Inflammatory macrophage treated with lipopolysaccharide for 4 hours (primary cell): Measurements from ENCODE around the gene TMEM117.
"Not testable (repeated sequence)": the region's sequence is repeated elsewhere in the genome, so short reads cannot be mapped to it uniquely, and the experiment has no call there.

Source experiments
- DNase-seq: peaks from one replicate; pipeline ENCODE4 v3.0.0-alpha.2; 2020

TMEM117 gene

DNA sequence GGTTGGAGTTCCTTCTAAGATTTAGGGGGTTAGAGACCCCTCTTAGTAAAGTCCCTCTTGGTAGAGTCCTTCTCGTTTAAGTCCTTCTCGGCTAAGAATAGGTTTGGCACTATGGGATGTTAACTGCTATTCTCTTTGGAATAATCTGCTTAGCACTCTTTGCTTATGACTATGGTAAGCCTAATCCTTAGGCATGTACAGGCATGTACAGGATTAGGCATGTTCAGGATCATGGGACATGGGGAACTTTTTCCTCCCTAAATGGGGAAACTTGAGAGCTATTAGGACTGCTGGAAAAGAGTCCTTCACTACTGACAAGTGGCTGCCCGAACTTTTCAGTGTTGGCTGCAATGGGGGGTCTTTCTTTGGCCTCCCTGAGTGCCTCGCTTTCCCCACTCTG is 193.3 kb downstream of the TMEM117 start:
- no peak for DNase-seq

DNA sequence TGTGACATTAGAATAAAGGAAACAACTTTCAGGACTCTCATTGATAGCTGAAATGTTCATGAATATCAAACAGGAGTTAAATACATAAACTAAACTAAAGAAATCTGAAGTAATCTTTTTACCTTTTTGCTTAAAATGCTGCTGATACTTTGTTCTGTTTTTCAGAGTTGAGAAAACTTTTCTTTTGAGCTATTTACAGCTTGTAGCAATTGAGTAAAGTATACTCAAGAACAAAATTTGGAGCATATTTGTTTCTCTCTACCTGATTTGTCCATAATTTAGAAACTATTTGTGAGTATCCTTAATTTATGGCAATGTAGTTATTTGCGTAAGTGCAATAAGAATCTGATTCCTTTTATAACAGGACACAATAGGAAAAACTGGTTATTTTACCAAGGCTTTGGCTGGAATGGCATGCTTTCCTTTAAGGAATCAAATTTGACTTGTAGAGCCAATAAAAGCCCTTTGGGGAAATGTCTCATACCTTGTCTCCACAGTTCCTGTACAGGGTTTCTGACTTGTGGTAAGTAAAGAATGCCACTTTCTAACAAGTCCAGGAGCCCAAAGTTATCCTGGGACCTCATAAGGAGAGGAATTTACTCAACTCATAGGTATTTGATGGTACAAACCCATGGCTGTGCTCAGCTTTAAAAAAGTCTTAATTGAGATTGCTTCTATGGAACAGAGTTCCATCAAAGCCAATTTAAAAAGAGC is 195.7 kb downstream of the TMEM117 start:
- no peak for DNase-seq

GRCh38 chr12:44034906-44035305 is 199.0 kb downstream of the TMEM117 start:
- no peak for DNase-seq

- DNase-seq: no peak
These were observed 201.1 kb downstream of the TMEM117 start for GRCh38 chr12:44036875-44037443.

DNA sequence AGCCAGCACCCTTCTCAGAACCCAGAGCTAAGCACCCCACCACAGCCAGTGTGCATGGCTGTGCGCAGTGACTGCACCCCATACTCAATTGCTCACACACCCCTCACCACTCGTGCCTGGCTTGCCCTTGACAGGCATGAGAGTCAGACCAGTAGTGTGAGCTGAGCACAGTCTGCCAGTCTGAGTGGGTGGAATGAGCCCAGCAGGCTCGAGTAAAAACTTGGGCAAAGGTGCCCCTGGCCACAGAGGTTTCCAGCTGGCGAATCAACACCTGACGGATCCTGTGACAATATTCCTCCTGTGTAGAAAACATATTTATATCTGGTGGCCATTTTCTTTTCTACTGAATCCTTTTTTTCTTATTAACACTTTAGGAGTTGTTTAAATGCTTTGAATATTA is 202.5 kb downstream of the TMEM117 start:
- no peak for DNase-seq

GRCh38 chr12:44044491-44044890 is 208.6 kb downstream of the TMEM117 start:
- DNase-seq: not testable (repeated sequence)

DNA sequence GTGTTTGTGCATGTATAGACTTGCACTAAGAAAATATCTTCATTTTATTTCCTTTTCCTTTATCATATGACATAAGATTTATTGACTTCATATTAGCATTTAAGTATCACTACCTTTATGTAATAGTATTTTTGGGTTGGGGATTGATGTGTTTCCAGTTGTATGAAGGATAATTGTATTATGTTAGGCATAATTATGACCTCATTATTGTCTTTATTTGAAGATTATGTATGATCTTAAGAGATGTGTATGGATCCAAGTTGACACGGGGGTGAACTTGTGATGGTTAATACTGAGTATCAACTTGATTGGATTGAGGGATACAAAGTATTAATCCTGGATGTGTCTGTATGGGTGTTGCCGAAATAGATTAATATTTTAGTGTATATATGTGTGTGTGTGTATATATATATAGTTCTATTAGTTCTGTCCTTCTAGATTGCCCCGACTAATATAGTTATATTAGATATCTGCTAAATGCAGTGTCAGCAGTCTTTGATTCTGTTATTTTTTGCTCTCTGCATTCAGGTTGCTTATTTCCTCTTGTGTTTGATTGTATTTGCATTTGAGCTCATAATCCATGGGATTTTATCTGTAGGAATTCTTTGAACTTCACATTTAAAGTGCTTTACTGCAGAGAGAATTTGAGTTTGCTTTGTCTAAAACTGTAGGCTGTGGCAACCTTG is 211.0 kb downstream of the TMEM117 start:
- DNase-seq: no peak

GRCh38 chr12:44052554-44052953 is 216.7 kb downstream of the TMEM117 start:
- DNase-seq: no peak

DNA sequence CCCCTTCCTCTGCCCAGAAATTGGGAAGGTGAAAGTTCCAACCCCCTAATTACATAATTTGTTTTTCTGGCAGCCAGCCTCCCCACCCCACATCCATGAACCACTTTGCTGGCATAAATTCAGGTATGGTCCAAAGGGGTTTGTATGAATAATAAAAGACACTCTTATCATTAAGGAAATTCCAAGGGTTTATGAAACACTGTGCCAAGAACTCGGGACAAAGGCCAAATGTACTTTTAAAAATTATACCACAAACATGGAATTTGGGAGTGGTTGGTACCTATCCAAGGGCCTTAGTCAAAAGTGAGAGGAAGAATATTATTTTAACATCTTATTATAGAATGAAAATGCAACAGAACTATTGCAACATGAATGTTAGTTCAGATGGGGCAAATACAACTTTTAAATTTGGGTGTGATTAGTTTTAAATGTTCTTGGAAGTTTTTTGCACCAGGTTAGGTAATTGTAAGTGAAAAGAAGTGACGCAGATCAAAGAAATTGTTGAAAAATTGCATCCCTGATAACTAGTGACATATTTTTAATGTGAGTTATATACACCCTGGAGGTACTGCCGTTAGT is 217.8 kb downstream of the TMEM117 start:
- DNase-seq: no peak

- DNase-seq: no peak
These were observed 218.4 kb downstream of the TMEM117 start for GRCh38 chr12:44054281-44054680.

- no peak for DNase-seq
These were observed 222.5 kb downstream of the TMEM117 start for GRCh38 chr12:44058366-44058765.

- DNase-seq: no peak
These were observed 223.6 kb downstream of the TMEM117 start for GRCh38 chr12:44059476-44059875.

DNA sequence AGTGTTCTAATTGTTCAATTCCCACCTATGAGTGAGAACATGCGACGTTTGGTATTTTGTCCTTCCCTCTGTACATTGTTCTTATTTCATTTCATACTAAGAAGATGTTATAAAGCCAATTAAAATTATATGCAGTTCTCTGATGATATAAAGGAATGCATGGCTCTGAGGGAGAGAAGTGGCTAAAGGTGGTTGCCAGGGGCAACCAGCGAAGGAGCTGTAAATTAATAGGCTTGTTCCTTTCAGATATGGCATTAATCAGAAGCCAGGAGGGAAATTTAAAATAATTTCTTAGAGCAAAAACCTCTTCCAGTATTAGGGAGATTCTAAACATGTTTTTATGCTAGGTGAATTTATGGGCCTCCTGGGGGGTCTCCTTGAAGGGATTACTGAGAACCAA is 227.8 kb downstream of the TMEM117 start:
- DNase-seq: no peak

- DNase-seq: no peak
These were observed 241.0 kb downstream of the TMEM117 start for GRCh38 chr12:44076871-44077270.

DNA sequence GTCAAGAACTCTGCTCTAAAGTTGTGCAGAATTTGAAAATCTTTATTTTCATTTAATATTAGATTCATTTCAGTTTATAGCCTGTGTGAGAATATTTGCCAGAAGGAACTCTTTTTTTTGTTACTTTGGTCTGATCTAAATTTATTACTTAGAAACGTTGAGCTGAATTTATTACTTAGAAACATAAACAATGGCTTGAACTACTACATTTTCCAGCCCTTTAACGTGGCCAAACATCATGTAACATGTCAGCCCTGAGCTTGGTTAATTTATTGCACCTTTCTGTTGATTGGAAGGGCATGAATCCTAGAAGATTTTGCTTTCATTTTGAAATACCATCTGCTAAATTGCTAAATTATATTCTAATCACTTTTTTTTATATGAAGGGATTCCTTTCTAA is 241.4 kb downstream of the TMEM117 start:
- DNase-seq: no peak

DNA sequence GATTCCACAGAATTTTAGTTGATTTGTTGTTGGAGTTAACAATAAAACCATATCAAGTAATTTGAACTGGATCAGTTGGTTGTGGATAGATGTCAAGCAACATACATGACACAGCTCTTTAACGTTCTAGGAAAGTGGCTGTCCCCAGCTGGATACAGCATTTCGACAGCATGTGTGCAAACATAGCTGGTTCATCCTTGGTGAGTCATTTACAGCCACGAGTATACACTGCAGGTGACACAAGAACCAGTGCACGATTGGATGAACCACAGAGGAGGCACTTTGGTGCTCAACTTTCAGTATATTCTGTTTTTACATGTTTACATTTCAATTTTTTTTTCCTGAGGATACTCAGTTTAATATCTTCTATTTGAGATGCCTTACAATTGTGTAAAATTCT is 242.4 kb downstream of the TMEM117 start:
- no peak for DNase-seq

GRCh38 chr12:44088647-44089046 is 252.8 kb downstream of the TMEM117 start:
- DNase-seq: no peak

- DNase-seq: no peak
These were observed 256.2 kb downstream of the TMEM117 start for GRCh38 chr12:44091948-44092606.

DNA sequence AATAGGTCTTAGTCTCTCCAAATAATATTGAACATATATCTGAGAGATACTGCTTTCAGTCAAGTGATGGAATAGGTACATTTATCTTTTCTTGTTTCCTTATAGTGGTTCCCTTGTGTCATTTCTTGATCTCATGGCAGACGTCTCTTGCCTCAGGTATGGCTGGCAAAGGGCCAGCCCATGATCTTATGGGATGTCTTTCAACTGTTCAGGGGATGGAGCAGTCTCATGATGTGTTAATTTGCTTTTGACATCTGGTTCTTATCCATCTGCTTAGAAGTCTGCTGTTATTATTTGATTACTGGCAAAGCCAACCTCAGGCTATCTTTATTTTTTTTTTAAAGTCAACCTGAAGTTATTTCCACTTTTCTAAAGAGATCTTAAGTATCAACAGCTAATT is 262.9 kb downstream of the TMEM117 start:
- DNase-seq: no peak

- no peak for DNase-seq
These were observed 263.6 kb downstream of the TMEM117 start for GRCh38 chr12:44099486-44099885.

- no peak for DNase-seq
These were observed 264.4 kb downstream of the TMEM117 start for GRCh38 chr12:44100264-44100663.

GRCh38 chr12:44101475-44101874 is 265.6 kb downstream of the TMEM117 start:
- no peak for DNase-seq

DNA sequence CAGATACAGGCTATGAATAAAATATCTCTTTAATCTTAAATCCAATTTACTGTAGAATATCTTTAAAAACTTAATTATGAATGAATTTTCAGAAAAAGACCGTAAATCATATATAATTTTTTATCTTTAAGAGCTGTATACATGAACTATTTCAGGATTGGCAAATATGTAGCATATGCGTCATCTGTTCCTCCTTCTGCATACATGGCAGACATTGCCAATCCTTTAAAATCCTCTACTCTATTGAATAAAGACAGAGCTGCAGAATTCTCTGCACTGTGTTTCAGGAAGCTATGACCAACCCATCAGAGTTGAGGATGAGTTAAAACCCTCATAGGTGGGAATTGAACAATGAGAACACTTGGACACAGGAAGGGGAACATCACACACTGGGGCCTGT is 279.0 kb downstream of the TMEM117 start:
- no peak for DNase-seq
